Glomerular visceral epithelial cell (primary cell): ENCODE results near the gene BET1.
A peak's percentile ranks its signal among the peaks of the same experiment; 100 is the strongest.
"Not testable (repeated sequence)": the region's sequence is repeated elsewhere in the genome, so short reads cannot be mapped to it uniquely, and the experiment has no call there.

Source experiments
- DNase-seq: peaks from one replicate; pipeline ENCODE4 v3.0.0-alpha.2; 2016; ENCODE audit errors: extremely low spot score

Gene BET1, protein sequence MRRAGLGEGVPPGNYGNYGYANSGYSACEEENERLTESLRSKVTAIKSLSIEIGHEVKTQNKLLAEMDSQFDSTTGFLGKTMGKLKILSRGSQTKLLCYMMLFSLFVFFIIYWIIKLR

DNA sequence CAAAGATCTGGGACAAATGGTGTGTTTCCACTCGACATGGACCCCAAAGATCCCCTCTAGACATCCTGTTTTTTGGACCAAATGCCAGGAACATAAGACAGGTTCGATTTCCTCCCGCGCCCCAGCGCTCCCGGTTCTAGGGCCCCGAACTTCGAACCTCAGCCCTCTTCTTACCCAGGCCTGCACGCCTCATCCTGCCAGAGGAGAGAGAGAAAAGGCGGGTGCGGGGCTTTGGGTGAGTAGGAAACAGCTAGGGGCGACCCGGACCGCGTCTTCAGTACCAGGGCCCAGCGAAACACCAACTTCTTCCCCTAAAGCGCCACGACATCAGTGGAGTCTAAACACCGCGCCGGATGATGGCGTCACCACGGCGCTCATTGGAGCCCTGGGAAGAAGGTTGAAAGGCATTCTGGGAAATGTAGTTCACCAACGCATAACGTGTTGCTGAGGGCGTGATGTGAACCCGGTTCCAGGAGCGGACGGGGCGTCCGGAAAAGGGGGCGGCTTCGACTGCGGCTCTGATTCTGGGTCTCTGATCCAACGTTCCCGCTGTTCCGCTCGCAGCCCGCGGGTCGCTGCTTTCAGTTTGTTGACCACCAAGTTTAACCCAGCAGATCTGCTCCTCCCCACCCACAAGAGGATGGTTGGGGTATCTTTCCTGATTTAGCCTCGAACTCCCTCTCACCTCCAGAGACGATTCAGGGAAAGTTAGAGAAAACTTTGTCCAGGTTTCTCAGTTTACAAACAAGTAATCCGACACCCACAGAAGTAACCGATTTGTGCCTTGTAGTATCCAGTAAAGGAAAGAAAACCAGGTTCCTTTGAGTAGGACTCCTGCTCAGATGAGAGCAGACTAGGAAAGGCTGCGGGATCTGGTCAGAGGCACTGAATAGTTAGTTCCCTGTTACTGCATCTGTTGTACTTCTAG, at the start of gene BET1:
Gene BET1 (minus strand): TSS at position 332 of the 928 bp plus-strand sequence. CDS start 139 bp downstream, at position 193.
- DNase-seq, result peak; percentile 90

DNA sequence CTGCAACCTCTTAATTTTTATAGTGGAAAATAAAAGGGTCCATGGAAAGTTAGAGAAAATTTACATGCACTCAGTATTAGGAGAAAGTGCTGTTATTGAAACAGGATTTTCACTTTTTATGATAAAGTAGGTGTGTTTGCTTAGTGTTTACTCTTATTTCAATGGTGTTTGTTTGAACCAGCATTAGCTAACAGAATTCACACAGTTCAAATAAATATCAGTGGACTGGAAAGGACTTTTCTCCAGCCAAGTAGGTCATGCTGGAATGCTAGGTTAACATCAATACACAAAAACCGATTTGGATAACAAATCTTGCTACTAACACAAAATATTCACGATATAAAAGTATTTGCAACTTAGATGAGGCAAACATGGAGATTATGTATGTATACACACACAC, 49.4 kb upstream of the BET1 start:
- DNase-seq, result no peak

DNA sequence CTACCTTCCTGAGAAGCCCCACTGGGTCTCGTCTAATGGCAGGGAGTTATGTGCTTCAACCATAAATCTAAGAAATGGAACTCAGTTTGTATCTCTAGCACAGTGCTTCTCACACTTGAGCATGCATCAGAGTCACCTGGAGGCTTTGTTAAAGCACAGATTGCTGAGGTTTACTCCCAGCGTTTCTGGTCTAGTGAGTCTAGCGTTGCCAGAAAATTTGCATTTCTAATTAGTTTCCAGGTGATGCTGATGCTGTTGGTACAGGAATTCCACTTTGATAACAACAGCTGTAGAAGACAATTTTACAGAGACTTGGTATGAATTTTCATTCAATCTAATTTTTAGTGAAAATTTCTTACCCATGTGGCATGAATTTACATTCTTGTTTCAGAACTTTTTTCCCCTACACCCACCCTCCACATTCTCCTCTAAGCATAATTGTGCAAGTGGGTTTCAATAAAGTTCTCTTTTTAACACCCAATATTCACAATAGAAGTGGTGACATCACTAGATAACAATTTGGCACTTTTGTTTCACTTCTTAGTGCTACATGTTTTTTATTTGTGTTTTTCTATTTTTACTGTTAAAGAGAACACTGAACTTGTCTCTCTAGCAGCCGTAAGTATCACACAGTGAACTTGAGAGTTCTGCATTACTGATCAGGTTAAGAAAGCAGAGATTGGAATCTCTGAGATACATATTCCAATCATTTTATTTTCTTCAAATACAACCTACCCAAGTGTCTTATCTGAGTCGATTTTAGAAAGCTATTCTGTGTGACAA, 48.4 kb upstream of the BET1 start:
- DNase-seq, result no peak

DNA sequence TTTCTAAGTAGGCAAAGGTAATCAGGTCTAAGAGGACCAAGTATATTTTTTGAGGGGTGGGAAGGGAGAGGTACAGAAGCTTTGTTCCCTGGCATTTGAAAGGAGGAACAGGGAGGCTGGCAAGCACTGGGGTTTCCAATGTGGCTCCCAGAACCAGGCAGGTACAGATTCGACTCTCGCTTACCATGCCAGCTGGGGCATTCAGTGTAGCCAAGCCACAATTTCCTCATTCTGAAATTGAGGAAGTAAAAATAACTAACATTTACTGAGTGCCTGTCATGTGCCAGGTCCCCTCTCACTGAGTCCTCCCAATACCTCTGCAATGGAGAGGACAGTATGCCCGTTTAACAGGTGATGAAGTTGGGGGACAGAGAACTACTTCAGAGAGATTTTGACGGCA, 45.9 kb upstream of the BET1 start:
- no peak for DNase-seq

DNA sequence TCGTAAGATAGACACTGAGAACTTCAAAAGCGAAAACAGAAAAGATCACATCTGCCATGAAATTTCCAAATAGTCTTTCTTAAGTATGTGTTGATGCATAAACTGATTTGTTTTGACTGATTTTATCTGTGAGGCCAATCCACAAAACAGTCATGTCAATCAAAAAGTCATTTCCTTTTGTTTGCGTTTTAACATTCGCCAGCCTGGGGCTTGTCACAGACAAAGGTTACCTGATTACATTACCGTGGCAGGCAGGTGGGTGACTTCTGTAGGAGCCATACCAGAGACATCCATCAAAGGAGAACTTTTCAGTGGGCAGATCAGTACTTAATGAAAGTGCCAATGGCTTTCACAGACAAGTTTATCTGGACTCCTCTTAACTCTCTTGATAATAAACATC, 45.5 kb upstream of the BET1 start:
- no peak for DNase-seq

DNA sequence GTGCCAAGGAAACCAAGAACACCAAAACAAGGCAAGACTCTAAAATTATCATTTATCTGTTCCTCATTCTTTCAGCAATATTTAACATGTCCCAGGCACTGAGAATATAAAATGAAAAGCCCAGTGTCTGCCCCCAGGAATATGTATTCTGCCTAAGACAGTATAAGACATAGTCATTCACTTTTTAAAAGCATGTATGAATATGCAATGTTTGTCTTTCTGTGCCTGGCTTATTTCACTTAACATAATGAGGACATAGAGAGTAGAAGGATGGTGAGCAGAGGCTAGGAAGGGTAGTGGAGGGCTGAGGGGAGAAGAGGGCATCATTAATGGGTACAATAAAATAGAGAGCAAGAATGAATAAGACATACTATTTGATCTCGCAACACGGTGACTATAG, 44.6 kb upstream of the BET1 start:
- no peak for DNase-seq

DNA sequence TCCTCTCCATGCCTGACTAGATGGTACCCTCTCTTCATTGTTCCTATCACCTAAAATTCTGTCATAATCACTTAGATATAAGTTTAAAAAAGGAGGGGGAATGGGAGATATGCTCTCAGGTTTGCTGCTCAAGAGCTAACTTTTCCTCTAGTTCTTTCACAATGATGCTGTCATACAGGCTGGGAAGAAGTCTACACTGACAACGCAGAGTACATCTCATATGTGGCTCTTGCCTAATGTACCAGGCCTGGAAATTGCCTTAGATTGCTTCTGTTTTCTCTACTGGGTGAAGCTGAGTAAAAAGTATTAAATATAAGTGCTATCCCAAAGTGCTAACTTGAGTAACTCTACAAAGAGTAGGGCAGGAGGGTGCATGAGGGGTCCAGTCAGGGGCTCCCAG, 43.8 kb upstream of the BET1 start:
- no peak for DNase-seq

DNA sequence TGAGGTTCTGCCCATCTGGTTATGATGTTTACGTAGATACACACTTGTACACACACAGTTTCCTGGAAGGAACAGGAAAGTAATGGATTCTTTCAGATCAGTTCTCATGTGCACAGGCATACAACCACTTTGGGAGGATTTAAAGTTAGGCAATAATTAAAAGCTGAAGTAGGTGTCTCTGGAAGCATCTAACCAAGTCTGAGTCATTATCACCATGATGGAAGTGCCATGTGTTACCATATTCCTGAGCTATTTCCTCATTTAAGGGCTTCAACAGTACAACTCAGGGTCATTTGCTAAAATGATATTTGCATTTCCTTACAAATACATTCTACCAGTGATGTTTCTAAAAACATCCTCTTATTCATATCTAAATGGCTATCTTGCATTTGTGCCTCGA, 41.4 kb upstream of the BET1 start:
- DNase-seq, result no peak

DNA sequence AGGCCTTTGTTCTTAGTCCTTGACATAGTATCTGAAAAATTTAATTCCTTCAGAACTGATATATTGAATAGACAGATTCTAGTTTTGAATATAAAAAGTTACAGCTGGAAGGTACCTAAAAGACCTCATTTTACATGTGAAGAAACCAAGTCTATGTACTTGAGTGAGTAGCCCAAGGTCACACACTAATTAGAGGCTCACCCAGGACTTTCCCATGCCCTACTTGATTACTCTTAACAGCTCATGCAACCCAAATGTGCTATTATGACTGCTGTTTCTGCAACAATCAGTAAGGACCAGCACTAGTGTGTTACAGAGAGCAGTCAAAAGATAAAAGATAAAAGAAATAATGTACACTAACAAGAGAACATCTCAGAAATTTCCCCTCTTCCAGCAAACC, 40.7 kb upstream of the BET1 start:
- no peak for DNase-seq

DNA sequence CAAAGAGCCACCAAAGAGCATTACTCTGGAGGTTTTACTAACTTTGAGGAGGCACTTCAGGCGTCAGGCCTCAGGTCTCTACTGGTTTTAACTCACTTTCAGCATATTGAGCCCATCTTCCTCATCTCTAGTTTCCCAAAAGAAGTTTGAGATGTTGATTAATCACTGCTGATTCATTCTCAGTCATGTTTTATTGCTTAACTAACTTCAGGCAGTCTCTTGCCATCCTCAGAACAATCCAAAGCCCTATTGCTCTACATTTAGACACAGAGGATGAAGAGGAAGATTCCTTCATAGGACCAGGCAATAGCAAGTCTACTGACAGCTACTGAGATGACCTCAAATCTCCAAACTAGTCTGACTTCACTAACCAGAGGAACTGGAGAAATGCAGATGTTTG, 39.1 kb upstream of the BET1 start:
- peak; percentile 17 for DNase-seq

DNA sequence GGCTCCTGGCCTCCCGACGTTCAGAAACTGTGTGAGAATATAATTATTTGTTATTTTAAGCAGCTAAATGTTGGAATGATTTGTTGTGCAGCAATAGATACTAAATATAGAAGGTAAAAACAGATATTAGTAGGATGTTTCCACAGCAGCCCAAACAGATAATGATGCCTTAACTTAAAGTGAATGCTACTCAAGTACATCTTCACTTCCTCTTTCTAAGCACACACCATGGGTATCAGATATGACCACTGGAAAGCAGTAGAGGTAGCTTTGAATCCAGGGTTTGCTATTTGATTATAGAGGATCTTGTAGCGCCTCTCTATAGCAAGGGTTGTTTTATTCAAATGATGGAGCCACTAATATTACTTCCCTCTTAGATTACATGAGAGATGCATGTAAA, 38.2 kb upstream of the BET1 start:
- no peak for DNase-seq

DNA sequence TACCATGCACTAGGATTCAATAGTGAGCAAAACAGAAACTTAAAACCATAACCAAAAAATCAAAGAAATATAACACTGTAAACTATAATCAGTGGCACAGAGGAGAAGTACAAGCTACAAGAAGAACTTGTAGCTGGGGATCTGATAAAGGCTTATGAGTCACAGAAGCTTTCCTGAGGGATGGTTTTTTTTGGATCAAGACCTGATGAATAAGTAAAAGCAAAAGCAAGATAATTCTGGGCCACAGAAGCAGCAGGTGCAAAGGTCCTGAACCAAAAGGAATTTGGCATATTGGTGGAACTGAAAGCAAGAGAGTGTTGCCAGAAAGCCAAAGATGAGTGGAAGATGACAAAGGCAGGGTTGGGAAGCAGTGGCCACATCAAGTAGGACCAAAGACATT, 37.4 kb upstream of the BET1 start:
- DNase-seq, result no peak

DNA sequence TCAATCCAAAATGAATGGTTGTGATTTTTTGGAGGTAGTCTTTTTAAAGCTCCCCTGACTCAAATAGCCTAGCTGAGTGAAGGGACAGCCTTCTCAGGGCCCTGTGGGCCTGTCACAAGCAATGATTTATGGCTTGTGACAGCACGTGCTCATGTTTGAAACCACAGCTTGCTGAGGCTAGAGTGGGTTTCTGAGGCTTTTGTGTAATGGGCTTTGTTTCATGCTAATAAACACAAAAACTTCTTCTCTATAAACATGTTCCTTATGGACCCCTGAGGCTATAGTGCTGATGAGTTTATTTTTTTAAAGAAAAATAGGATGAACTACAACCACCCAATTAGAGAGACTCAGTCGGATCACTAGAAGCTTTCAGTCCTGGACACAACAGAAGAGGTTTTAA, 36.1 kb upstream of the BET1 start:
- no peak for DNase-seq

DNA sequence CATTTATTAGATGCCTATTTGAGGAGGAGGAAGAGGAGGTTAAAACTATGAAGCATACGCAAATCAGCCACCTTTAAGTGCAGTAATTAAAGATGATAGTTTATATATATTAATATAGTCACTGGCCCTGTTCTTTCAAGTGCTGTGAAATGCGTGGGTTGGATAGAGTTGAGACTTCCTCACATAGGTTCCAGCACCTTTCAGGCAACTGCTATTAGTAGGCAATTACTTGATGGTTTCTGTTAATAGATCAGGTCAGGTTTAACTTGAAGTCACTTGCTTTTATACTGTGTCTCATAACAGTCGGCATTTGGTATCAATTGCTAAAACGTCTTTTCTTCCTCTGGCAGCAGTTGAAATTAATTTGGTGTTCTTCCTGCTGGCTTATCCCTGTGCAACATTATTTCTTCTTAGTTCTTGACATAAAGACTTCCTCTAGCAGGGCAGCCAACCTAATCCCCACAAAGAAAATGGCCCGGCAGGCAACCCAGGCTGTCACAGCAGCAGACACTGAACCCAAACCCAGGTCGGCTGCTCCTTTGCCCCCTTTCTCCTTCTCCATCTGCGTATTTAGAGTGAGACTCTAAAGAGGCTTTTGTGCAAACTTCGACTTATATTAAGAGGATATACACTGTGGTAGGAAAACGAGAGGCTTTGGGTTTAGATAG, 35.3 kb upstream of the BET1 start:
- DNase-seq, result no peak

DNA sequence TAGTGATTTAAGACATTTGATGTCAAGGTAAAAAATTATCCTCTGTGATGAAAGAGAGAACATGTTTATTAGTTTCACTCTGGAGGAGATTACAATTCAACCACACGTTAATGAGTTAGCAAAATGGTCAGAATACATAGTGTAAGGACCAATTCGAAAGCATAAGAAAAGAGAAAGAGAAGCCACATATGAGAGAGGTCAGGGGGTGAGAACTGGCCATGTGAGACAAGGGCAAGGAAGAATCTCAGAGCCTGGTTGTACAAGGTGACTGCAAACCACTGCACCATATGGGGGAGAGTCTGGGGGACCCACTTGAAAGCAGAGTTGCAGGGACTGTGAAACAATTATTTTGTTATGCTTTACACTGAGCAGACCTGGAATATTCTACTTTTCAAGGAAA, 27.7 kb upstream of the BET1 start:
- DNase-seq, result no peak

DNA sequence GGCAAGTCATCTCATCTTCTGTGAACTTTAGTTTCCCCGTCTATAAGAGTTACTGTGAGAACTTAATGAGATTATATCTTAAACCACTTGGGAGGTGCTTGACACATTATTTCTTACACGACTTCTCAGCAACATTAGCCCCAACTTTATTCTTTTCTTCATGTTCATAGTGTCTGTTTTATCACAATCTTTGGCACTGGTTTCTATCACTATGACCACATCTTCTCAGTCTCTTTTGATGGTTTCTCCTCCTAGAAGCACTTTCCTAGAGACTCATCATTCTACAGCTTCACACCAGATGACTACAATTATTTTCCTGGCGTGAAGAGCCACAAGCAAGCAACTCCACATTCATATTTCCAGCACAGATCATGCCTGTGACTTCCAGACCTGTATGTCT, 26.5 kb upstream of the BET1 start:
- no peak for DNase-seq

DNA sequence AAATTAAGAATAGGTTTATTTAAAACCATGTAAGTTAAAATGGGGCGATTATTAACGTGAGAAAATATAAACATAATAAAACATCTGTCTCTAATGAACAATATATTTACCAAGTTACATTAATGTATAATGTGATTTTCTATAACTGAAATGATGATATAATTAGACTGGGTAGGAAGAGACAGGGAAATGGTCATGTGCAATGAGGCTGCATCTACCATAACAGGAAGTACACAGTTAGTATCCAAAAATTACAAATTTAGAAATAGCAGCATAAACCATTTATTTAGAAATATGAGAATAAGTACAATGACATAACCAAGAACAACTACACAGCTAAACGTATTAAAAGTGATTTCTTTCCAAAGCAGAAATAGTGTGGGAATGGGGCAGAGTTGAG, 25.8 kb upstream of the BET1 start:
- DNase-seq, result no peak

DNA sequence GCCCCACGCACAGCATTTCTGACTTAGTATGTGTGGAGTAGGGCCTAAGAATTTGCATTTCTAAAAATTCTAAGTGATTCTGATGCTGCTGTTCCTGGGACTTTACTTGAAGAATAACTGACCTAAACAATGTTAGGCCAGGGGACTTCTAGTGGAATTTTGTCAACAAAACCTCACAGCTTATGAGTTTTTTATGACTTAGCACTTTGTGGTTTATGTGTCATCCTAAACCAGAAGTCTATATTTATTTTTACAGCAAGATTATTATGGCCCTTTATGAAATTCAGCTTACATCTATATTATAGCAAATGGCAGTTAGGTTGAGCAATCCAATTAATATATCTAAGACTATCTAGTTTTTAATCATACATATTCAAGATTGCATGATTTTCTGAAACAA, 24.6 kb upstream of the BET1 start:
- DNase-seq, result peak; percentile 30

DNA sequence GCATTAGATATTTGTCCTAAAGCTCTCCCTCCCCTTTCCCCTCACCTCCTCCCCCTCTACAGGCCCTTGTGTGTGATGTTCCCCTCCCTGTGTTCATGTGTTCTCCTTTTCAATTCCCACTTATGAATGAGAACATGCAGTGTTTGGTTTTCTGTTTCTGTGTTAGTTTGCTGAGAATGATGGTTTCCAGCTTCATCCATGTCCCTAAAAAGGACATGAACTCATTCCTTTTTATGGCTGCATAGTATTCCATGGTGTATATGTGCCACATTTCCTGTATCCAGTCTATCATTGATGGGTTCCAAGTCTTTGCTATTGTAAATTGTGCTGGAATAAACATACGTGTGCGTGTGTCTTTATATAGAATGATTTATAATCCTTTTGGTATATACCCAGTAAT, 22.5 kb upstream of the BET1 start:
- DNase-seq, result not testable (repeated sequence)

DNA sequence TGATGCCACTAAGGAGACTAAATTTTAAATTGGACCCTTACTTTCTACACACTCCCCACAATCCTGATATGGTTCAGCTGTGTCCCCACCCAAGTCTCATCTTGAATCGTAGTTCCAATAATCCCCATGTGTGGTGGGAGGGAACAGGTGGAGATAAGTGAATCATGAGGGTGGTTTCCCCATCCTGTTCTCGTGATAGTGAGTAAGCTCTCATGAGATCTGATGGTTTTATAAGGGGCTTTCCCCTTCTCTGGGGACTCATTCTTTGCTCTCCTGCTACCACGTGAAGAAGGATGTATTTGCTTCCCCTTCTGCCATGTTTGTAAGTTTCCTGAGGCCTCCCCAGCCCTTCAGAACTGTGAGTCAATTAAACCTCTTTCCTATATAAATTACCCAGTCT, 18.4 kb upstream of the BET1 start:
- peak; percentile 46 for DNase-seq

DNA sequence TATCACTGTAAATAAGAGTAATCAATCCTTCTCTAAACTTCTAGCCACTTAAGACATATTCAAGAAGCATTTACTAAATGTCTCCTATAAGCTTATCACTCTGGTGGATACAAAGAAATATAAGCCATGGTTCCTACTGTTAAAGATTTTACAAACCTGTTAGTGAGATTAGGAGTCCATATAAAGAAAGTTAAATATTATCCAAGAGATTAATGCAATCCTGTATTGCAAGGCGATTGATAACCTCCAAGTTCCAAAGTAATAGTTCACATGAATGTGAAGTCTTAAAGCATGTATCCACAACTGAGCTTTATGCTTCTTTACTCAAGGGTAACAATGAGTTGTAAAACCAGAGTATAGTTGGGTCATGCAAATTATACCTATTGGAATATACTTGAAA, 12.6 kb upstream of the BET1 start:
- DNase-seq, result no peak

DNA sequence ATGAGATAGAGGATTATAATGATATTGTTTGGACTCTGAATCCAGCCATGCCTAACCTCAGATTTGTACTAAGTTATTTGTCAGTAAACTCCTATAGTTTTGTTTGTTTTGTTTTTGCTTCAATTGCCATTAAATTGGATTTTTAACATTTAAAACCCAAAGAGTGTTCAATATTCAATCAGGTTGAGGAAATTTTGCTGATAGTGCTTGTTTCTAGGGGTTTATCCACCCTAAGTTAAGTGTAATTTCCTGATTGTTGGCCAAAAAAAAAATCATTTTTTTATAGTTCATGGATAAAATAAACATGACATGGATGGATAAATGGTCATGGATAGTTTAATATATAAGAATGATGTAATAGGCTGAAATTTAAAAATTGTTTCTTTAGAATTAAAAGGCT, 11.4 kb upstream of the BET1 start:
- no peak for DNase-seq
